Stimulated activated CD8-positive, alpha-beta memory T cell treated with anti-CD3 and anti-CD28 coated beads, Interleukin-15, amount 100 ng/mL, for 4 hours (primary cell): ENCODE measurements around the gene ETHE1.

ENCODE experiments used
- DNase-seq, 2 donors: peaks; one replicate each; pipeline ENCODE4 v3.0.0-alpha.2; 2020; ENCODE audit warnings: low read depth in 2 of 2

The ETHE1 gene

GRCh38 chr19:43526884-43527859 is at the start of gene ETHE1:
Gene ETHE1 (minus strand): TSS chr19:43527201. CDS start chr19:43527177, 24 bp downstream.
- DNase-seq = peak; percentile 44 to 53

- no peak for DNase-seq
Measured at GRCh38 chr19:43575955-43576878, 49.2 kb upstream of the ETHE1 start.

- peak; percentile 88 to 91 for DNase-seq
Measured at GRCh38 chr19:43575156-43575950, 48.4 kb upstream of the ETHE1 start, which contains the start of the genes PINLYP and XRCC1. Gene PINLYP (plus strand): TSS chr19:43575801. CDS start chr19:43577192, 1,391 bp downstream. Gene XRCC1 (minus strand): TSS chr19:43575527. CDS start chr19:43575458, 69 bp downstream.

GRCh38 chr19:43574424-43575155 is 47.6 kb upstream of the ETHE1 start:
- no peak for DNase-seq

GRCh38 chr19:43572171-43572588 is 45.2 kb upstream of the ETHE1 start:
- DNase-seq = no peak

- DNase-seq = no peak
Measured at GRCh38 chr19:43570174-43570791, 43.3 kb upstream of the ETHE1 start.

- DNase-seq = no peak
Measured at GRCh38 chr19:43569657-43570056, 42.7 kb upstream of the ETHE1 start.

- DNase-seq = no peak
Measured at GRCh38 chr19:43564800-43565199, 37.8 kb upstream of the ETHE1 start.

GRCh38 chr19:43563816-43564457 is 36.9 kb upstream of the ETHE1 start:
- no peak for DNase-seq

GRCh38 chr19:43562698-43563241 is 35.8 kb upstream of the ETHE1 start:
- peak; percentile 66 to 67 for DNase-seq

- DNase-seq = no peak
Measured at GRCh38 chr19:43562226-43562697, 35.3 kb upstream of the ETHE1 start.

GRCh38 chr19:43561139-43561970 is 34.4 kb upstream of the ETHE1 start:
- no peak for DNase-seq

- DNase-seq = no peak
Measured at GRCh38 chr19:43560687-43561086, 33.7 kb upstream of the ETHE1 start.

- DNase-seq = peak; percentile 52 to 70
Measured at GRCh38 chr19:43555185-43555770, 28.3 kb upstream of the ETHE1 start.

GRCh38 chr19:43554317-43554895 is 27.4 kb upstream of the ETHE1 start:
- DNase-seq = no peak

GRCh38 chr19:43553656-43554055 is 26.7 kb upstream of the ETHE1 start:
- DNase-seq = no peak

- no peak for DNase-seq
Measured at GRCh38 chr19:43552616-43553015, 25.6 kb upstream of the ETHE1 start.

GRCh38 chr19:43552198-43552450 is 25.1 kb upstream of the ETHE1 start:
- no peak for DNase-seq
